NCI-H748 (cell line): ENCODE measurements around the gene PSME3IP1.

ENCODE experiments used
- DNase-seq: peaks from one replicate; lab custom pipeline; 2025; ENCODE audit not compliant: unreplicated experiment; lab: John Stamatoyannopoulos, UW

The PSME3IP1 gene

DNA sequence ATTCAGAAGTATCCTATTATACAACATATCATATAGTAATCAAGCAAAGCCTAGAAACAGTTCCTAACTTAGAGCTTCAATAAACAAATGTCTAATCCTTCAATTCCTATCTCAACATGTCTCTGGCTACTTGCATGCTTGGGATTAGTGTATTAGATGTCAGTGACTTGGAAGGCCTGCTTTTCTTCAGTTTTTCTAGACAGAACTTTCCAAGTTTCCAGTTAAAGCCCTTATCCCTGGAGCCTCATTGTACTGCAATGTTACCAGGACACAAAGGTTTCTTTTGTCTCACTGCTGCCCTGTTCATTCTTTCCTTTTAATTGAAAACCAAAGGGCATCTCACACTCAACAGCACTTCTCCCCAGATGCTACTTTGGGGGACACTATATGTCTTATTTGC lies 16.5 kb downstream of the PSME3IP1 start:
- no peak for DNase-seq

DNA sequence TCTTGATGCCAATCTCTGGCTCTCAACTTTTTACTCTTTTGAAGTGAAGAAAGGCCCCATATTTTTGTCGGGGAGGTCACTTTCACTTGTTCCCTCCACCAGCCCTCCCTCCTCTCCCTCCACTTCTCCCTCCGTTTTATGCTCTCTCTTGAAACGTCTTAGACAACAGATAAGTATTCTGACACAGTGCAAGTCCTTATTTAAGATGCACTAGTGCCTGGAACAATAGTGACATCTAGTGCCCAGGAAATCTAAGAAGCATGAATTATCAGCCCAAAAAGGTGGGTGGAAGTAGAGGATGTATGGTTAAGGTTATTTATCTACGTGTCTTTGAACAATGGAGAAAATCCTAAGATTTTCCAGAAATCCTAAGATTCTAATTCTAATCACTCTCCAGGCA lies 17.9 kb downstream of the PSME3IP1 start:
- peak; percentile 18 for DNase-seq

DNA sequence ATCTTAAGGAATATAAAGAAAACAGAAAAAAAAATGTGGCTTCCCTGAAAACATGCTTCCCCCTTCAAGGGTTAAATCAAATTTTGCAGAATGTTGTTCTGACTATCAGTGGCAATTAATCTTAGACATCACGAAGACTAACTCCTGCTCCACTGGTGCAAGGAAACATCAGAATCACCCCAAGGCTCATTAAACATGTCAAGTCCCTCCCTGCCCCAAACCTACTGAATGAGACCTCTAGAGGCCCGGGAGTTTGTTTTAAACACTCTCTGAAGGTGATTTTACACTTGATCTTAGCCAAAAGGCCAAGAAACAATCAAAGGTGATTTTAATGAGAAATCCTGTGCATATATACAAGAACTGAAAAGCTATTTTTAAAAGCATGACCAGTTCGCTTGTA lies 18.3 kb downstream of the PSME3IP1 start:
- DNase-seq: no peak

GRCh38 chr16:57166951-57167350 lies 18.9 kb downstream of the PSME3IP1 start:
- DNase-seq: no peak

GRCh38 chr16:57166451-57166850 lies 19.4 kb downstream of the PSME3IP1 start:
- no peak for DNase-seq

- no peak for DNase-seq
Measured at GRCh38 chr16:57165938-57166337, 19.9 kb downstream of the PSME3IP1 start.

GRCh38 chr16:57165483-57165882 lies 20.4 kb downstream of the PSME3IP1 start:
- no peak for DNase-seq

DNA sequence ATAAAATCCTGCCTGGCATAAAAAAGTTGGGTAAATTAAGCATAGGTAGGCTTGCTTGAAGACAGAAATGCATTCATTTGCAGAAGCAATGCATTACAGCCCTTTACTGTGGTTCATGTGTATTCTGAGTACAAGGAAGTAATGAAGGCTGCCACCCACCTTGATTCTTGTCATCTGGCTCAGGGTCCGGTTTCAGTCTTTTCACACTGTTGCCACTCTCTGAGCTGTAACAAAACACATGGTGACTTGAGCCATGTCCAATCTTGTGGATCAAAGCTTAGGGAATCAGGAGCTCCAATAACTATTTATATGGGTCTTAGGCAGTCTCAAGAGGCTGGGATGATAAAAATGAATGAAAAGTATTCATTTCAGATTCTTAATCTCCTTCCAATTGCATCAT lies 22.0 kb downstream of the PSME3IP1 start:
- no peak for DNase-seq

GRCh38 chr16:57159447-57159846 lies 26.4 kb downstream of the PSME3IP1 start:
- no peak for DNase-seq

- no peak for DNase-seq
Measured at GRCh38 chr16:57157533-57157932, 28.3 kb downstream of the PSME3IP1 start.

DNA sequence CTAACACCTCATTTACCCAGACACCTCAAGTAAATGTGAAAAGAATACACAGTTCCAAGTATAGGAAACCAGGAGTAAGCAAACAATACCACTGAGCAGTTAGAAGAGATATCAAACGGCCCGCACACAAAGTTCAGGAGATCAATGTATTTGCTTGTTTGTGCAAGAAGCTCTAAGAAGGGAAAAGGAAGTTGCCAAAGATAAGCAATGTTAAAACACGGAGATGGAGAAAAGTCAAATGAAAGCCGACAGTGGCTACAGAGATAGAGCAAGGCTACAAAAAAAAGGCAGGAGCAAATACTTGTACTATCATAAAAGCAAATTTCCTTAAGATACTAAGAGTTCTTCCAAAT lies 29.5 kb downstream of the PSME3IP1 start:
- no peak for DNase-seq

DNA sequence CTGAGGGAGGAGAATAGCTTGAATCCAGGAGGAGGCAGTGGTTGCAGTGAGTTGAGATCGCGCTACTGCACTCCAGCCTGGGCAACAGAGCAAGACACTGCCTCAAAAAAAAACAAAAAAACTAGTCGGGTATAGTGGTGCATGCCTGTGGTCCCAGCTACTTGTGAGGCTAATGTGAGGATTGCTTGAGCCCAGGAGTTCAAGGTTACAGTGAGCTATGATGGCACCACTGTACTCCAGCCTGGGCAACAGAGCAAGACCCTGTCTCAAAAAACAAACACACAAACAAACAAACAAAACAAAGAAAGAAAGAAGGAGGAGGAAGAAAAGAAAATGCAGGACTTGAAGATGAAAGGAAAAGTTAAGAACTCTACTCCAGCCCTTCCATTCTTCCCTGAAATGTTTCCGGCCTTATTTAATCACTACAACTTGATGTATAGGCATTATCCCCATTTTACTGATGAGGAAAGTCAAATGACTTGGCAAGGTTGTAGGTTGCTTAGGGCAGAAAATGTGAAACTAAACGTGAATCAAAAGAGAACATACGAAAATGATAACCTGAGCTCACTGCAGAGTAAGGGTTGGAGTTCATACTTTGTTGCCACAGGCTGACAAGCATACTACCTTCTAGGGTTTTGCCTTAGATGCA lies 30.0 kb downstream of the PSME3IP1 start:
- DNase-seq: no peak

DNA sequence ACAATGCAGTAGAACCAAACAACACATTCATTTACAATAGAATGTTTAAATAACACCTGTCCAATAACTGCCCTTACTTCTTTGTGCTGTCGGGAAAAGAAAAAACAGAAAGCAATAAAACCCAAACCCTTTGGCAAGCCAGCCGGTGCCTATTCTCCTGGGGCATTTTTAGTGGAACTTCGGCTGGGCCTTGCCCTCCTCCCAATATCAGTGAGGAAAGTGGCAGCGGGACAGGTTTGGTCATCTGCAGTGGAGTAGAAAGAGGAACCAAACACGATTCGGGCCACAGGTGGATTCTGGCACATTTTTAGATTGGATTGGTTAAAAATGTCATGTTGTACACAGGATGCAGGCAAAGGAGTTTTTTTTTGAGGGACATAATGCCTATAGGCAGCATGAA lies 32.0 kb downstream of the PSME3IP1 start:
- DNase-seq: no peak

- DNase-seq: no peak
Measured at GRCh38 chr16:57152096-57153093, 33.4 kb downstream of the PSME3IP1 start.

DNA sequence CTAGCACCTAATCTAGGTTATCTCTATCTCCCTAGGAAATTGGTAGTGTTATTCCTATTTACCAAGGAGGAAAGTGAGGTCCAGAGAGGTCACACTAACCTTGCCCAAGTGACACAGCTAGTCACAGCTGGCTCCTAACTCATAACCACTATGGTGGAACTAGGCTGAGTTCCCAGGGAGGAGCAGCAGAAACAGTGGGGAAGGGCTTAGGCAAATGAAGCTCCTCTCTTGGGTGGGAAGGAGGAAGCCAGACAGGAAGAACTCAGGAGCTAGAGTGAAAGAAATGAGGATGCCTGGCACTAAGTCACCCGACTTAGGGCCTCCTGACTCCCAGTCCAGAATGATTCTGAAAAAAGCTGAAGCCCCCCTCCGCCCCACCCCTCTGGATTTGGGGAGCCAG lies 34.5 kb downstream of the PSME3IP1 start:
- DNase-seq: no peak

DNA sequence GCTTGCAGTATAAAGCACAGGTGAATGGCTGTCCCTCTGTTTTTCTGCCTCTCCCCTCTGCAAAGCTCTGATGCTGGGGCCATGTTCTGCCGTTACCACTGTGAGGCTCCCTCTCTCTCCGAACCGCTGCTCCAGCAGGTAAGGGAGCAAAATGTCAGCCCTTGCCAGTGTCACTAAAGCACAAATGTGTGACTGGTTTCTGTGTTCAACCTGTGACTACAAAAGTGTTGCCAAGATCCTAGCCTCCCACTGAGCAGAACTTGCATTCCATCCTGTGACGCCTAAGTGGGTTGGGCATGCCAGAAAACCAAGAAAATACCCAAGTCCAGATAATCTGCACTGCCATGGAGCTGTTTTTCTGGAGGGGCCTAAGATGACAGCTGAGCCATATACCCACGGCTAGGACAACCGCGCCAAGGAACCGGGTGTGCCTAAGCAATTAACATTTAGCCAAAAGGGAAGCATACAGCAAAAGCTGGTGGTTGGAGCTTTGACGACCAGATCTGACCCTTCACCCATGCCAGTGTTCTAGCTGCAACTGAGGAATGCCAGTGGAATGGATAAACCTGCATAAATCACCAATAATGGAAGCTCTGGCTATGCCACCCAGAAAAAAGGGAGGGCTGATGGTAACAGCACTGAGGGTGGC lies 35.0 kb downstream of the PSME3IP1 start:
- no peak for DNase-seq

GRCh38 chr16:57149391-57149790 lies 36.4 kb downstream of the PSME3IP1 start:
- DNase-seq: no peak

DNA sequence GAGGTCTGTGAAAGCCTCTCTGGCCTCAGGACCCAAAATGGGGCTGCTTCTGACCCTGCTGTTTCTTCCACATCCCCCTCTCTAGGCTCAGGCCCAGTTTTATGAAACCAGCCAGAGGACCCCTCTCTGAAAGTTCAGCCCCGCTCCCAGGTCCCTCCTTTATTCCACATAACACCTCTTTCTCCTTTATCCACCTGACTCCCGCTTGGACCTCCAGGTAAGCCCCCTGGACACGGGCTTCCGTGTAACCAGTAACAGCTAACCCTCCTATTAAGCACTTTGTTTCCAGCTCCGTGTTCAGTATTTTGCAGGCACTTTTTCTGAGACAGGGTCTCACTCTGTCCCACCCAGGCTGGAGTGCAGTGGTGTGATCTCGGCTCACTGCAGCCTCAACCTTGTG lies 37.4 kb downstream of the PSME3IP1 start:
- DNase-seq: no peak

- no peak for DNase-seq
Measured at GRCh38 chr16:57147381-57148221, 38.2 kb downstream of the PSME3IP1 start.

- DNase-seq: no peak
Measured at GRCh38 chr16:57146735-57147134, 39.1 kb downstream of the PSME3IP1 start.

DNA sequence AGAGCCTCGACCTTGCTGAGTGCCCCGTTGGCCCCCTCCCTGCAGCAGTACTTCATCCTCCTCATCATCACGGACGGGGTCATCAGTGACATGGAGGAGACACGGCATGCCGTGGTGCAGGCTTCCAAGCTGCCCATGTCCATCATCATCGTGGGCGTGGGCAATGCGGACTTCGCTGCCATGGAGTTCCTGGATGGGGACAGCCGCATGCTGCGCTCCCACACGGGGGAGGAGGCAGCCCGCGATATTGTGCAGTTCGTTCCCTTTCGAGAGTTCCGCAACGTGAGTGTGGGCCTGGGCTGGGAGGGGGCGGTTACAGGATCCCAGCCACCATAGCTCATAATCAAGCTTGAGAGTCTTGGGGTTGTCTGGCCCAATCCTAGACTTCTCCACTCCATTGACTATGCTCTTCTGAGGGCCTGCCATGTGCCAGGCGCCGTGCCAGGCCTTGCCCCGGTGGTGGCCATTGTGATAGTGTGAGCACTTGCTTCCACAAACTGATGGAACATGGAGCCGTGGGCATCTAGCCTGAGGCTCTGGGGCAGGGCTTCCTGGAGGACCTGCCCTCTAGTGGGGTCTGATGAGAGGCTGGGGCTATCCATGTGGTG lies 39.7 kb downstream of the PSME3IP1 start:
- no peak for DNase-seq
